Limb (tissue), 2 donors: Measurements from ENCODE around the gene ZNF200.
"Not testable (repeated sequence)": the region's sequence is repeated elsewhere in the genome, so short reads cannot be mapped to it uniquely, and the experiment has no call there.

ENCODE experiments used
- DNase-seq, 2 donors: peaks; one replicate each; pipeline ENCODE4 v3.0.0-alpha.2; 2016; ENCODE audit errors: extremely low spot score in 2 of 2

ZNF200 gene

DNA sequence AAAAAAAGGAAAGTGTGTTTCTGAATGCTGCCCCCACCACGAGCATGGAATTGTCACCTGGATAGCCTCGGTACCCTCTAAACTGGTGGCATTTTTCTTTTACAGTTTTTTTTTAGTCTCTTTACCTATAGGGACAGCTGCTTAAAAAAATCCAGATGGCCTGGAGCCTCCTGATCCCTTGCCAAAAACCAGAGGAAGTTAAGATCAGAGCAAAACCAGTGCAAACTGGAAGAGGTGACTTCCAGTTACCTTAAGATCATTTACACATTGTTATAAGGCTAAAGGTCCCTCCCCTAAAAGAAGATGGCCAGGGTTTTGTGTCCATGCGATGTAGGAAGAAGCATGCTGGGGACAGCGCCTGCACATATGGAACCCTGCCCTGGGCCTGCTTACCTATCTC is 18.0 kb upstream of the ZNF200 start:
- DNase-seq: no peak

GRCh38 chr16:3249451-3249850 is 14.5 kb upstream of the ZNF200 start:
- no peak for DNase-seq

DNA sequence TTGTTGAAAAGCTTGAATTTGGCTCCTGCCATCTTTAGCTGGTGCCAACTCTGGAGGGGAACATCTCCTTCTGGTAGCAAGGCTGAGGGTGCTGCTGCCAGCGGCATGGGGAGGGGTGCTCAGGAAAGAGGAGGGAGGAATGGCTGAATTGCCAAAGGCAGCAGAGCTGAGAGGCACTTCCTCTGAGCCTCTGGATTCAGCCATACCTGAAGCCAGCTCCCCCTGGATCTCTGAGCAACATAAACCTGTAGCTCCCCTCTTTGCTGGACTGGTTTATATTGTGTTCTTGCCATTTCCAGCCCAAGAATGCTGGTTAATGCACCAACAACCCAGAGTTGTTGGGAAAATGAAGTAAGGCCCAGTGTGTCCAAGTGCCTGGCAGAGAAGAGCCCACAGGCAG is 14.1 kb upstream of the ZNF200 start:
- DNase-seq: no peak

- DNase-seq: no peak
Measured at GRCh38 chr16:3248596-3248995, 13.6 kb upstream of the ZNF200 start.

DNA sequence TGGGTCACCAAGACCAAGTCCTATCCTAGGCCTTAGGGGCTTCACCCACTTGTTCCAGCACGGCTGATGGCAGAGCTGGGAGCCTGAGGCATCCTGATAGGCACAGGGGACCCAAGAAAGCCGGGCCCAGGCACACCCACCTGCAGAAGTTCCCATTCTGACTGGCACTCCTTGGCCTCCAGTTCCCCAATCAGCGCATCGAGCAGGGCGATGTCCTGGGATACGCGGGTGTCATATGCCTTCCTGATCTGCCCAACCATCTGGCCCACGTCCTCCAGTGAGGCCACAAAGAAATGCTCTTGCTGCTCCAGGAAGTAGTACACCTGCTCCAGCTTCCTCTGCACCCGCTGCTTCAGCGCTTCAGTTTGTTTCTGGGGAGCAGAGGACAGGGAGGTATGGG is 11.9 kb upstream of the ZNF200 start:
- no peak for DNase-seq

DNA sequence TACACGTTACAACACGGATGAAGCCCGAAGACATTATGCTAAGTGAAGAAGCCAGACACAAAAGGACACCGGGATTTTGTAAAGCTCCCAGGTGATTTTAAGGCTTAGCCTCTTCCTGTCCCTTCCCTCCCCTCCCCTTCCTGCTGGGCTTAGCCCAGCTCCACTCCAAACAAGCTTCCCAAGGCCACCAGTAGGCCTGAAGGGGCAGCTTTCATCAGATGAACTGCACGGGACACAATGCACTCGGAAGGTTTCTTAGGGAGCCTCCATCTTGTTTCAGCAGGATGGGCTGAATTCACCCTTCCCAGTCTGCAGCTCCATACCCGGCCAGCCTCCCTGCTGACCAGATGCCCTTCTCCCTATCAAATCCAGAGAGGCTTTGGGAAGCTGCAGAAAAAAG is 11.0 kb upstream of the ZNF200 start:
- no peak for DNase-seq

DNA sequence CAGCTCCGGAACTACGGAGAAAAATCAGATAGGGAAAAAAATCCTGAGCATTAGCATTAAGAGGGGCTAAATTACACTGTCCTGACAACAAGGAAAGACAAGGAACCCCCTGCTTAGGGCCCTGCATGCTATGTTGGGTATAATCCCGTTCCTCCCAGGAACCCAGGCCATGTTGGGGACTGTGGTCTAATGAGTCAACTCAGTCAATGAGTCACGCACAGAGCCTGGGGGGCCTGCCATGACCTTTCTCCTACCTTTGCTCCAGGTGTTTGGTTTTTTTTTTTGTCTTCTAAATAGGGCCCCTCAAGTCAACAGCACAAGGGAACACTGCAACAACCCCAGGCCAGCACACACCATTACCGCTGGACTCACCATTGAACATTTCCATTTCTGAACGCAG is 8.9 kb upstream of the ZNF200 start:
- DNase-seq: no peak

- no peak for DNase-seq
Measured at GRCh38 chr16:3242709-3243108, 7.8 kb upstream of the ZNF200 start.

DNA sequence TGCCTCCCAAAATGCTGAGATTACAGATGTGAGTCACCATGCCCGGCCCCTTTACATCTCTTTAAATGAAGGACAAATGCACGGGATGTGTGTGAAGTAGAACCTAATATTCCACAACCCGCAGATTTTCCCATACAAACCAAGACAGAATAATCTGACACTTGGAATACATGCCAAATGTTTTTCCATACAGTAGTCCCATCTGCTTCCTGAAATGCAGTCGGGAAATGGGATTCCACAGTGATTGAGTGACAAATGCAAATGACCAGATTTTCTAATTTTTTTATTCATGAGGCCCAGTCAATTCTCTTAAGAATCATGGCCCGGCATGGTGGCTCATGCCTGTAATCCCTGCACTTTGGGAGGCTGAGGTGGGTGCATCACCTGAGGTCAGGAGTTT is 6.8 kb upstream of the ZNF200 start:
- DNase-seq: no peak

DNA sequence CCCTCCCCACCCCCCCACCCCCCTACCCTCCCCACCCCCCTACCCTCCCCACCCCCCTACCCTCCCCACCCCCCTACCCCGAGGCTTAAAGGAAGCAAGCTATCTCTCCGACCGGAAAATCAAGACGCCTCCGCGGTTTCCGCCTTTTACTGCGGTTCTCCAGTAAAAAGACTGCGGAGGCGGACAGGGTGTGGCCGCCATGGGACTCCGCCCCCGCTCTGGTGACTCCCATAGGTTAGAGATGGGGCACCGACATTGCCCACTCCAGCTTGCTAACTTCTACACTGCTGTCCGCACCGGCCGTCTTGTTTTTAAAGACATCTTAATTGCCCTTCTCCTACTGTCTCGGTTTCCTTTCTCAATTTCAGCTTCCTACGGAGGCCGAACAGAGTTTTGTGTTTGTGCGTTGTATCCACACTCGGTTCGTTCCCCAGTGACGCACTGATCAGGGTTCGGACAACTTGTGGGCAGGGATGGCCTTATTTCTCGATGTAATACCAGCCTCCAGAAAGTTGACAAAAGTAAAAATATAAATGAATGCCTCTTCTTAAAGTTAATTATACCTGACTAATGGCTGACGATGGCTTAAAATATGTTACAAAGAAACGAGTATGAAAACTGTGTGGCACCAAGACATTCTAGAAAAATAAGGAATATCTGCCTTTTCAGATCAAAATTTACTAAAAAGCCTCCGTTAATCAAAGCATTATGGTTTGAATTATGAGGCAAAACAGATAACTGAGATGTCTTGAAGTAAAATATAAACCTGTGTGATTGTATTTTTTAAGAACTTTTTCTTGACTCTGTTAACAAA is 1.1 kb upstream of the ZNF200 start:
- DNase-seq: no peak

DNA sequence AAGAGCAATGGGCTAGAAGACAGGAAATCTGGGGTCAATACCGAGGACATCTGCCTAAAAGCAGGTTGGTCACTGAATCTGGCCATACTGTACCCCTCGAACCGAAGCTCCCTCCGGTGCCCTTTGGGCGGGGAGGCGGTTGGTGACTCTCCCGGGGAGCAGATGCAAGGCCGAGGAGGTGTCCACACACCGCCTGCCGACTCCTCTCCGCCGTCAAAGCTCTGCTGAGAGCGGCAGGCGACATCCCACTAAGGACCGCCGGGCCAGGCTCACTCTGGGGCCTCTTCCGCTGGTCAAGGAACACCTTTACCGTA is 458 bp downstream of the ZNF200 start:
- no peak for DNase-seq

DNA sequence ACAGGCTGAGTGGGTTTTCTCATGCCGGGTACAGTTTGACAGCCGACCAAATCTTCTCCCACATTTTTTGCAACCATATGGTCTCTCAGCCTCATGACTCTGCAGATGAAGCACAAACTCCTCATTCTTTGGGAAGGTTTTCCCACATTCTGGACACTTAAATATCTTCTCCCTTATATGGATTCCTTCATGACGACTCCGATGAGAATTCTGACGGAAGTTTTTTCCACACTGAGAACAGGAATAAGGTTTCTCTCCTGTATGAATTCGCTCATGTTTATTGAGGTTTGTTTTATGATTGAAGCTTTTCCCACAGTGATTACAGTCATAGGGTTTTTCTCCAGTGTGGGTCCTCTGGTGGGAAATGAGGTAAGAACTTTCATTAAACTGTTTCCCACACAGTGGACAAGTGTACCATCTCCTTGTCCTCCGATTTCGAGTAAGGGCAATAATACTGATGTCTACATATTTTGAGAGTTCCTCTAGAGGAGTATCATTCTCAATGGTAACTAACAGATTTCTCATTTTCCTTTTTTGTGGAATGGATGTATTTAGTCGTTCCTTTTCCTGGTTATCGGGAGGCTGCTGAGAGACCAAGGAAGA is 10.9 kb downstream of the ZNF200 start:
- DNase-seq: no peak

DNA sequence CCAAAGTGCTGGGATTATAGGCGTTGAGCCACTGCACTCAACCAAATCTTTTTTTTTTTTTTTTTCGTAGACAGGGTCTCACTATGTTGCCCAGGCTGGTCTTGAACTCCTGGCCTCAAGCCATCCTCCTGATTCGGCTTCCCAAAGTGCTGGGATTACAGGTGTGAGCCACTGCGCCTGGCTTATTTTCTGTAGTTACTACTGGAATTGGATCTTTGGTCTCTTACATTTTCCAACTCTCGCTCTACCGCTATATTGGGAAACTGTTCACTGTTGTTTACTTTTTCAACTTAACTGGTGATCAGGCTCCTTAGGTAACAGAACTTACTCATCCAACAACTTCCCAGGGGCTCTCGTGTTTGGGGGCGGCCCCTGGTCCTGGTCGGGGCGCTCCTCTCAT is 14.1 kb downstream of the ZNF200 start:
- DNase-seq: no peak

GRCh38 chr16:3216263-3216640 is 18.7 kb downstream of the ZNF200 start:
- DNase-seq: no peak

DNA sequence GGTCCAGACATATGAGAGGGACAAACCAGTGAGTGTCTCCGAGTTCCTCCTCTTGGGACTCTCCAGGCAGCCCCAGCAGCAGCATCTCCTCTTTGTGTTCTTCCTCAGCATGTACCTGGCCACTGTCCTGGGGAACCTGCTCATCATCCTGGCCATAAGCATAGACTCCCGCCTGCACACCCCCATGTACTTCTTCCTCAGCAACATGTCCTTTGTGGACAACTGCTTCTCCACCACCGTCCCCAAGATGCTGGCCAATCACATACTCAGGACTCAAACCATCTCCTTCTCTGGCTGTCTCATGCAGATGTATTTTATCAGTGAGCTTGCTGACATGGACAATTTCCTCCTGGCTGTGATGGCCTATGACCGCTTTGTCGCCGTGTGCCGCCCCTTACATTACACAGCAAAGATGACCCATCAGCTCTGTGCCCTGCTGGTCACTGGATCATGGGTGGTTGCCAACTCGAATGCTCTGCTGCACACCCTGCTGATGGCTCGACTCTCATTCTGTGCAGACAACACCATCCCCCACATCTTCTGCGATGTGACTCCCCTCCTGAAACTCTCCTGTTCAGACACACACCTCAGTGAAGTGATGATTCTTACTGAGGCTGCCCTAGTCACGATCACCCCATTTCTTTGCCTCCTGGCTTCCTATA is 19.2 kb downstream of the ZNF200 start:
- no peak for DNase-seq

- DNase-seq: no peak
Measured at GRCh38 chr16:3214904-3215600, 19.9 kb downstream of the ZNF200 start.

- no peak for DNase-seq
Measured at GRCh38 chr16:3212567-3212966, 22.4 kb downstream of the ZNF200 start.

- no peak for DNase-seq
Measured at GRCh38 chr16:3212006-3212405, 23.0 kb downstream of the ZNF200 start.

- DNase-seq: no peak
Measured at GRCh38 chr16:3207086-3207953, 27.6 kb downstream of the ZNF200 start.

- DNase-seq: not testable (repeated sequence)
Measured at GRCh38 chr16:3205939-3206338, 29.0 kb downstream of the ZNF200 start.

- DNase-seq: no peak
Measured at GRCh38 chr16:3202903-3203539, 31.9 kb downstream of the ZNF200 start.
